Tibial nerve (tissue), 4 donors: ENCODE data around the gene PDE3A. TPM values are rescaled to one million over a fixed set of nuclear protein-coding genes. Genes with fewer than 3 reads are reported as not detected.
A peak's percentile ranks its signal among the peaks of the same experiment; 100 is the strongest.

Source experiments
- DNase-seq, 2 donors: peaks; one replicate each; pipeline ENCODE4 v3.0.0-alpha.2; 2019; ENCODE audit warnings: low spot score in 2 of 2
- H3K27ac ChIP-seq, 4 donors: fragments of 200-600 bp; sonication (generic) in 3 of 4; one replicate each; pipeline ENCODE4 v1.5.1; 2017 to 2019; ENCODE audit warnings: mild to moderate bottlenecking in 1 of 4
- H3K27me3 ChIP-seq, 2 donors: fragments of 200-600 bp; sonication (generic) in 1 of 2; one replicate each; pipeline versions ENCODE4 v1.5.1 to v1.6.0; 2017 to 2019
- H3K36me3 ChIP-seq, 3 donors: fragments of 200-600 bp; sonication (generic); one replicate each; pipeline ENCODE4 v1.5.1; 2018 to 2019
- H3K4me1 ChIP-seq, 4 donors: fragments of 200-600 bp; sonication (generic) in 3 of 4; one replicate each; pipeline ENCODE4 v1.5.1; 2017 to 2019
- H3K4me3 ChIP-seq, 4 donors: fragments of 200-600 bp; sonication (generic) in 3 of 4; one replicate each; pipeline ENCODE4 v1.5.1; 2017 to 2019; ENCODE audit warnings: mild to moderate bottlenecking in 1 of 4, moderate library complexity in 1 of 4
- H3K9me3 ChIP-seq, 4 donors: fragments of 200-600 bp; sonication (generic) in 3 of 4; one replicate each; pipeline ENCODE4 v1.5.1; 2017 to 2019
- CTCF ChIP-seq, 5 experiments: fragments of 200-600 bp in 3 of 5; fragments of 450-650 bp in 2 of 5; sonication (generic) in 3 of 5; IDR thresholded peaks; one replicate each; pipeline ENCODE4 v1.5.1; 2016 to 2019; ENCODE audit warnings: antibody characterized with exemption in 5 of 5, mild to moderate bottlenecking in 3 of 5, moderate library complexity in 2 of 5
- EP300 ChIP-seq, 2 donors: sonication (generic); formaldehyde crosslinking; IDR thresholded peaks; one replicate each; pipeline ENCODE4 v1.6.1; 2017; ENCODE audit warnings: antibody characterized with exemption in 2 of 2, mild to moderate bottlenecking in 1 of 2
- POLR2A ChIP-seq, 2 donors: fragments of 450-650 bp; IDR thresholded peaks; one replicate each; pipeline ENCODE4 v1.6.1; 2017; ENCODE audit warnings: antibody characterized with exemption in 2 of 2, mild to moderate bottlenecking in 2 of 2, moderate library complexity in 2 of 2
- WGBS, 2 donors: methylation state at CpG; one replicate each; pipeline ENCODE4 v1.1.5; 2018; 5-methylcytosine and 5-hydroxymethylcytosine counted together
- total RNA-seq, 4 donors: library from RNA; depleted of rRNA; stranded (reverse); fragments of >200 nt; gene quantifications; one replicate each; pipeline ENCODE4 v1.1.0, GENCODE V29; 2016

Gene PDE3A
- total RNA-seq, 4 donors from 2014 or later: 11.4 to 17.6 (median 12.9) TPM

GRCh38 chr12:20620261-20620660 lies 251.9 kb downstream of the PDE3A start:
- no peak overlapping the region for H3K27ac ChIP-seq
- no peak overlapping the region for H3K4me3 ChIP-seq
- no peaks in the 10 kb centered on the region for H3K9me3 ChIP-seq
- TF ChIP-seq POLR2A (IDR thresholded peaks at IDR 0.05) (no peak), CTCF (IDR thresholded peaks at IDR 0.05) (no peak), EP300 (IDR thresholded peaks at IDR 0.05) (no peak)
- H3K36me3 ChIP-seq: no peaks in the 10 kb centered on the region
- DNase-seq: no peak
- H3K4me1 ChIP-seq: no peaks in the 10 kb centered on the region
- 83 to 90% methylated on average over 2 of the region's 2 CpGs for WGBS, 2 donors
- no peaks in the 10 kb centered on the region for H3K27me3 ChIP-seq

- no peaks in the 10 kb centered on the region for H3K27me3 ChIP-seq
- H3K27ac ChIP-seq: no peak overlapping the region
- peaks cover 0 to 19% (median 0%) of the 10 kb centered on the region in 4 donors for H3K4me1 ChIP-seq
- peak in 1 of 5 experiments; percentile 6 for TF ChIP-seq CTCF (IDR thresholded peaks at IDR 0.05)
- no peak for TF ChIP-seq EP300 (IDR thresholded peaks at IDR 0.05)
- H3K9me3 ChIP-seq: no peaks in the 10 kb centered on the region
- no peaks in the 10 kb centered on the region for H3K36me3 ChIP-seq
- 77 to 80% methylated on average over 5 of the region's 5 CpGs for WGBS, 2 donors
- H3K4me3 ChIP-seq: no peak overlapping the region
- no peak for DNase-seq
Observed at GRCh38 chr12:20624718-20625117, 256.4 kb downstream of the PDE3A start.

GRCh38 chr12:20625531-20625930 lies 257.2 kb downstream of the PDE3A start:
- no peaks in the 10 kb centered on the region for H3K9me3 ChIP-seq
- peaks cover 0 to 26% (median 0%) of the 10 kb centered on the region in 4 donors for H3K4me1 ChIP-seq
- no peak for DNase-seq
- H3K27me3 ChIP-seq: no peaks in the 10 kb centered on the region
- TF ChIP-seq EP300 (IDR thresholded peaks at IDR 0.05) (no peak), POLR2A (IDR thresholded peaks at IDR 0.05) (no peak), CTCF (IDR thresholded peaks at IDR 0.05) (no peak)
- no peaks in the 10 kb centered on the region for H3K36me3 ChIP-seq
- no peak overlapping the region for H3K4me3 ChIP-seq
- 58 to 61% methylated on average over 2 of the region's 2 CpGs for WGBS, 2 donors
- no peak overlapping the region for H3K27ac ChIP-seq

GRCh38 chr12:20627001-20627588 lies 258.8 kb downstream of the PDE3A start:
- 64 to 73% methylated on average over 1 of the region's 1 CpG for WGBS, 2 donors
- TF ChIP-seq EP300 (IDR thresholded peaks at IDR 0.05) (no peak), CTCF (IDR thresholded peaks at IDR 0.05) (no peak), POLR2A (IDR thresholded peaks at IDR 0.05) (no peak)
- H3K27ac ChIP-seq: peak overlapping the region in 2 of 4 donors; percentile 8 to 30

GRCh38 chr12:20628226-20628787 lies 260.0 kb downstream of the PDE3A start:
- H3K27ac ChIP-seq: peak overlapping the region in 1 of 4 donors; percentile 28
- H3K36me3 ChIP-seq: no peaks in the 10 kb centered on the region
- 77 to 78% methylated on average over 9 of the region's 9 CpGs for WGBS, 2 donors
- DNase-seq: no peak
- TF ChIP-seq EP300 (IDR thresholded peaks at IDR 0.05): no peak
- TF ChIP-seq POLR2A (IDR thresholded peaks at IDR 0.05): no peak
- no peak for TF ChIP-seq CTCF (IDR thresholded peaks at IDR 0.05)
- H3K9me3 ChIP-seq: no peaks in the 10 kb centered on the region
- H3K27me3 ChIP-seq: no peaks in the 10 kb centered on the region
- H3K4me3 ChIP-seq: no peak overlapping the region
- peaks cover 0 to 35% (median 0%) of the 10 kb centered on the region in 4 donors for H3K4me1 ChIP-seq

More at GRCh38 chr12:20627001-20627588, 258.8 kb downstream of the PDE3A start:
- DNase-seq: no peak
- no peak overlapping the region for H3K4me3 ChIP-seq
- H3K4me1 ChIP-seq: peaks cover 0 to 35% (median 0%) of the 10 kb centered on the region in 4 donors
- H3K9me3 ChIP-seq: no peaks in the 10 kb centered on the region
- H3K27me3 ChIP-seq: no peaks in the 10 kb centered on the region
- H3K36me3 ChIP-seq: no peaks in the 10 kb centered on the region
